ENCODE measurements around the gene P3H2. TPM values are rescaled to one million over a fixed set of nuclear protein-coding genes. Genes with fewer than 3 reads are reported as not detected.

P3H2 gene
- total RNA-seq, 1 experiment from 2014 or later = 19.6 TPM

- Histone ChIP-seq H3K9me3 (ENCODE audit: low read depth, low read length, poor library complexity, severe bottlenecking) (no peaks in the 10 kb centered on the region), H3K4me3 (ENCODE audit: low read depth, low read length, poor library complexity, severe bottlenecking) (no peak overlapping the region), H3K4me1 (ENCODE audit: insufficient read depth, low read length, poor library complexity, severe bottlenecking) (peaks cover 4% of the 10 kb centered on the region), H3K27ac (ENCODE audit: low read depth, low read length, poor library complexity, severe bottlenecking) (no peak overlapping the region), H3K27me3 (replicated peaks; ENCODE audit: insufficient read depth, low read depth, low read length, poor library complexity) (no peaks in the 10 kb centered on the region), H3K36me3 (ENCODE audit: insufficient read depth, low read length, poor library complexity, severe bottlenecking) (no peaks in the 10 kb centered on the region)
- ChIA-PET CTCF (no interaction called here), POLR2A (ENCODE audit: low non-redundant PET) (no interaction called here)
- intact Hi-C loops (cut with micrococcal nuclease; ENCODE audit: unreplicated experiment) = no loop called here
- no peak for DNase-seq (ENCODE audit: low spot score)
- no peak for TF ChIP-seq EZH2 (IDR thresholded peaks at IDR 0.05; ENCODE audit: borderline replicate concordance, low read depth, low read length, poor library complexity, severe bottlenecking)
- TF ChIP-seq, protein P1, sequence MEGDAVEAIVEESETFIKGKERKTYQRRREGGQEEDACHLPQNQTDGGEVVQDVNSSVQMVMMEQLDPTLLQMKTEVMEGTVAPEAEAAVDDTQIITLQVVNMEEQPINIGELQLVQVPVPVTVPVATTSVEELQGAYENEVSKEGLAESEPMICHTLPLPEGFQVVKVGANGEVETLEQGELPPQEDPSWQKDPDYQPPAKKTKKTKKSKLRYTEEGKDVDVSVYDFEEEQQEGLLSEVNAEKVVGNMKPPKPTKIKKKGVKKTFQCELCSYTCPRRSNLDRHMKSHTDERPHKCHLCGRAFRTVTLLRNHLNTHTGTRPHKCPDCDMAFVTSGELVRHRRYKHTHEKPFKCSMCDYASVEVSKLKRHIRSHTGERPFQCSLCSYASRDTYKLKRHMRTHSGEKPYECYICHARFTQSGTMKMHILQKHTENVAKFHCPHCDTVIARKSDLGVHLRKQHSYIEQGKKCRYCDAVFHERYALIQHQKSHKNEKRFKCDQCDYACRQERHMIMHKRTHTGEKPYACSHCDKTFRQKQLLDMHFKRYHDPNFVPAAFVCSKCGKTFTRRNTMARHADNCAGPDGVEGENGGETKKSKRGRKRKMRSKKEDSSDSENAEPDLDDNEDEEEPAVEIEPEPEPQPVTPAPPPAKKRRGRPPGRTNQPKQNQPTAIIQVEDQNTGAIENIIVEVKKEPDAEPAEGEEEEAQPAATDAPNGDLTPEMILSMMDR (conservative IDR thresholded peaks at IDR 0.05; ENCODE audit: low read depth, low read length) = no peak
- BruUV-seq (replicated peaks) = no TSS peak
Observed at GRCh38 chr3:190116551-190117067, 4.1 kb downstream of the P3H2 start.

DNA sequence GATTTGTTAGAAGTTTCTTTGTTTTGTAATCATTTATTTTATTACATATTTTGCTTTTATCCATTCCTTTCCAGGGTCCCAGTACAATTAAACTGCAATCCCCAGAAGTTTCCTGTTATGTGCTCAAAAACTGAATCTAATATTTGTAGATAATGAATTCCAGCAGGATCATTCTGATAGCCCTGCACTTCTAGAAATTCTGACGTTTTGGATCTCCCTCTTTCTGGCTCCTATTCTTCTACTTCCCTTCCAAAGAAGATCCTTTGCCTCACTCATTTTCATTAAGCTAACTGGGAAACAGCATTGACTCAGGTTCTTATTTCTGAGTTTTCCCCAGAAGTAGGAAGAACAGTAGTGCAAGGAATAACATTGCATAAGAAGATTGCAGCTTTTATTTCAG, 9.9 kb downstream of the P3H2 start:
- Histone ChIP-seq H3K4me1 (ENCODE audit: insufficient read depth, low read length, poor library complexity, severe bottlenecking) (peaks cover 10% of the 10 kb centered on the region), H3K4me3 (ENCODE audit: low read depth, low read length, poor library complexity, severe bottlenecking) (no peak overlapping the region), H3K27me3 (replicated peaks; ENCODE audit: insufficient read depth, low read depth, low read length, poor library complexity) (no peaks in the 10 kb centered on the region), H3K9me3 (ENCODE audit: low read depth, low read length, poor library complexity, severe bottlenecking) (no peaks in the 10 kb centered on the region), H3K36me3 (ENCODE audit: insufficient read depth, low read length, poor library complexity, severe bottlenecking) (no peaks in the 10 kb centered on the region), H3K27ac (ENCODE audit: low read depth, low read length, poor library complexity, severe bottlenecking) (no peak overlapping the region)
- intact Hi-C loops (cut with micrococcal nuclease; ENCODE audit: unreplicated experiment) = no loop called here
- POLR2A ChIA-PET (ENCODE audit: low non-redundant PET) = interaction anchor here (0.7 kb wide), 1 partner anchor 276 kb away, joined by 4 read pairs; no protein-coding TSS in a partner anchor
- no peak for TF ChIP-seq EZH2 (IDR thresholded peaks at IDR 0.05; ENCODE audit: borderline replicate concordance, low read depth, low read length, poor library complexity, severe bottlenecking)
- TF ChIP-seq, protein P1 (conservative IDR thresholded peaks at IDR 0.05; ENCODE audit: low read depth, low read length) = no peak
- CTCF ChIA-PET = no interaction called here
- BruUV-seq (replicated peaks) = no TSS peak
- no peak for DNase-seq (ENCODE audit: low spot score)

DNA sequence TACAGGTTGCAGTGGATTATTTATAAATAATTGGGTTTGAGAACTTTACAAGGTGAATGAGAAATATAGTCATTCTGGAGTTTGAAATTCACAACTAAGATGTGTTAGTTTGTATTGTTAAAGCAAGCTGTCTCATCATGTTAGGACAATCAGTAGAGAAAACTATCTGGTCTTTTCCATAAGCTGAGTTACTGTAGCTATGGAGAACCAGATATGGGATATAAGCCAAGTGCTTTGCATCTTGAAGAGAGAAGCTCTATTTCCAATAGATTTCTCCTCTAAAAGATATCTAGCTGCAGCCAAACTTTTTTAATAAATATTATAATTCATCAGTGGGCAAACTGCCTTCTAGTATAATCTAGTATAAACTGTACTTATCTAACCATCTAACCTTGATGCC, 11.3 kb downstream of the P3H2 start:
- Histone ChIP-seq H3K4me3 (ENCODE audit: low read depth, low read length, poor library complexity, severe bottlenecking) (no peak overlapping the region), H3K27me3 (replicated peaks; ENCODE audit: insufficient read depth, low read depth, low read length, poor library complexity) (no peaks in the 10 kb centered on the region), H3K9me3 (ENCODE audit: low read depth, low read length, poor library complexity, severe bottlenecking) (no peaks in the 10 kb centered on the region), H3K4me1 (ENCODE audit: insufficient read depth, low read length, poor library complexity, severe bottlenecking) (peaks cover 19% of the 10 kb centered on the region), H3K36me3 (ENCODE audit: insufficient read depth, low read length, poor library complexity, severe bottlenecking) (no peaks in the 10 kb centered on the region), H3K27ac (ENCODE audit: low read depth, low read length, poor library complexity, severe bottlenecking) (no peak overlapping the region)
- no TSS peak for BruUV-seq (replicated peaks)
- TF ChIP-seq, protein P1 (conservative IDR thresholded peaks at IDR 0.05; ENCODE audit: low read depth, low read length) = no peak
- TF ChIP-seq EZH2 (IDR thresholded peaks at IDR 0.05; ENCODE audit: borderline replicate concordance, low read depth, low read length, poor library complexity, severe bottlenecking) = no peak
- ChIA-PET CTCF (interaction anchor here (0.9 to 1.6 kb wide), 2 partner anchors 11 to 148 kb away, joined by 3 to 4 read pairs; partner anchors contain the start of gene P3H2), POLR2A (ENCODE audit: low non-redundant PET) (no interaction called here)
- DNase-seq (ENCODE audit: low spot score) = no peak
- intact Hi-C loops (cut with micrococcal nuclease; ENCODE audit: unreplicated experiment) = loop anchor here (10.0 kb wide), 1 partner anchor 225 kb away; no protein-coding TSS in a partner anchor

Data from A673 (cell line).